COLO668 (cell line): ENCODE measurements around the gene TMEM236.

Source experiments
- DNase-seq: peaks from one replicate; lab custom pipeline; 2025; ENCODE audit not compliant: unreplicated experiment; lab: John Stamatoyannopoulos, UW

Gene TMEM236

DNA sequence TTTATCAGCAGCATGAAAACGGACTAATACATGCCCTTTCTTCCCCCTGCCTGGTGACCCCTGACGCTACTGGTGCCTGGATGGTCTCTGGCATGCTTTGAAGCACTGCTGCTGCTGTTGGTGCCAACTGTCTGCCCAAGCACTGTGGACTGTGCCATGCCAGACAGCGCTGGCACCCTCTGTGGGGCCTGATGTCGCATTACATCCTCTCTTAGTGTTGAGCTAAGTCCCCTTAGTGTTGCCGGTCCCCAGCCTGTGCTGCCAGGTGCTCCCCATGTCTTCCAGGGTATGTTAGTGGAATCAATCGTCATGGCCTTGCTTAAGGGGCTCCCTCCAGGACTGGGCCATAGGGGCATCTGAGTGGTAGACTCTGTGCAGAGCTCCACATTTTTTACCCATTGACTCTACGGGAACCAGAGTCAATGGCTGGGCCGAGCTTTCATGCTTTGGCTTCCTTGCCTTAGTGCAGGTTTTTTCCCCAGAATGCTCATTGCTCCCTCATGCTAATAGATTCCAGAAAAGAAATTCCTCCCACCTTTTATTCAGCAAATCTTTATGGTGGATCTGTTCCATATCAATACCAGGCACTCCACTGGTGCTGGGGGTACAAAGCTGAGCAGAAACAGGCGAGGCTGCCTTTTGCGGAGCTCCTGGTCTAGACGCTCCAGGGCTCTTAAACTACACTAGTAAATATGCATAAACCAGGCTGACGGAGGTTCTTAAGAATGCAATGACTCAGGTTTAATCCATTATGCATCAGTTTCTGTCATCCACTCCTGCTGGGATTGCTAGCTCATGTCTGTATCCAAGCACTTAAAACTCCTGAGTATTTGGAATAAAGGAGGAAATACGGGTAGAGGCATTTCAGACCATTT, 35.3 kb downstream of the TMEM236 start:
- DNase-seq: no peak

DNA sequence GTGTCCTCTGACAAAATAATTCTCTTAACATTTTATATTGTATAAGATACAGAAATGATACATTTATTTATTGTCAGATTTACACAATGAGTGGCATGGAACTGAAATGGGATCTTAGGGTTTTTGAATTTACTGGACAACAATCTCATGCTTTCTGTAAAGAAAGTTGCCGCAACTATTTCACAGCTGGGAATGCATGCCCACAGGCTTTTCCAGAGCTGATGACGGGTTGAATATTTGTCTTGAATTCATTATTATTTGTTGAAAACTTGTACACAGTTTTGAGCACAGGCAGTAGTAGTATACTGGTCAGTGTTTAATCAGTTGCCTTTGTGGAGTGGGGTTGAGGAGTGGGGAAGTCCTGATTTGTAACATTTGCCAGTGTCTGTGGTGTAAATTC, 36.6 kb downstream of the TMEM236 start:
- no peak for DNase-seq

DNA sequence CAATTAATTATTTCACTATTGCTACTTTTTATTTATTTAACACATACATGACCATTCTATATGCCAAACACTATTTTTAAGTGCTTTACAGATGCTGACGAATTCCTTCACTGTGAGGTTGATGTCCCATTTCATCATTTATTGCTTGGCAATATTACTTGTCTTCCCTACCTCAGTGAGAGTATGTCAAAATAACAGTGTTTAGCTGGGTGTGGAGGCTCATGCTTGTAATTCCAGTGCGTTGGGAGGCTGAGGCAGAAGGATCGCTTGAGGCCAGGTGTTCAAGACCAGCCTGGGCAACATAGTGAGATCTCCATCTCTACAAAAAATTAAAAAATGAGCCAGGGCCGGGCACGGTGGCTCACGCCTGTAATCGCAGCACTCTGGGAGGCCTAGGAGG, 37.4 kb downstream of the TMEM236 start:
- DNase-seq: no peak

DNA sequence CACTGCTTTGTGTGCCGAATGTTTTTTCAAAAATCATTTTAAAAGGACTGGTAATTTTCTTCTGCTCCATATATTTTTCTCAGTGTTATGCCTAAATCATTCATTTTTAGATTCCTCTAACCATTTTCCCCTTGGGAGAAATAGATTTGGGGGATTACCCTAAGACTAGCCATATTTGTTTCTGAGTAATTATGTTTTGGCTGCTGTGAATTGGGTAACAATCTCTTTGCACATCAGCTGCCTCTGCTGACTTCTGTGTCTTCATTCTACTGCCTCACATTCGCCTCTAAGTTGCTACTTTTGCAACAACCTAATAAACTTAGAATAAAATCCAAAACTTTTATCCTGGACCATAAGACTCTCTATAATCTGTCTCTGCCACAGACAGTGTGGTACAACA, 38.6 kb downstream of the TMEM236 start:
- DNase-seq: no peak

DNA sequence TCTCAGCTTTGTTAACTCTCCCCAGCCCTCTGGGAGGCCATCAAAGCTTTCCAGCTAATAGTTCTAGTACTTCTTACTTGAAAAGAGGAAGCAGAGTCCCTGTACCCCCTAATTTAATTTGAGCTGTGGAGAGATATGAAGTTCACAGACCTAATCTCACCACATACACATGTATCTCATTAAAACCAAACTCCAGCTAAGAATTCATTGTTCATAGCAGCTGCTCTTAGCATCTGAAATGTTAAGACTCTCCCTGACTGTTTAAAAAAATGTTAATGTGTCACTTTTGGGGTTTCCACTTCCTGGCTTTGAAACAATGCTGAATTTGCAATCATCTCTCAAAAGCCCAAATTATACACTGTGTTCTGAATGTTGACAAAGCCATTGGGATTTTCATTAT, 41.0 kb downstream of the TMEM236 start:
- DNase-seq: no peak

DNA sequence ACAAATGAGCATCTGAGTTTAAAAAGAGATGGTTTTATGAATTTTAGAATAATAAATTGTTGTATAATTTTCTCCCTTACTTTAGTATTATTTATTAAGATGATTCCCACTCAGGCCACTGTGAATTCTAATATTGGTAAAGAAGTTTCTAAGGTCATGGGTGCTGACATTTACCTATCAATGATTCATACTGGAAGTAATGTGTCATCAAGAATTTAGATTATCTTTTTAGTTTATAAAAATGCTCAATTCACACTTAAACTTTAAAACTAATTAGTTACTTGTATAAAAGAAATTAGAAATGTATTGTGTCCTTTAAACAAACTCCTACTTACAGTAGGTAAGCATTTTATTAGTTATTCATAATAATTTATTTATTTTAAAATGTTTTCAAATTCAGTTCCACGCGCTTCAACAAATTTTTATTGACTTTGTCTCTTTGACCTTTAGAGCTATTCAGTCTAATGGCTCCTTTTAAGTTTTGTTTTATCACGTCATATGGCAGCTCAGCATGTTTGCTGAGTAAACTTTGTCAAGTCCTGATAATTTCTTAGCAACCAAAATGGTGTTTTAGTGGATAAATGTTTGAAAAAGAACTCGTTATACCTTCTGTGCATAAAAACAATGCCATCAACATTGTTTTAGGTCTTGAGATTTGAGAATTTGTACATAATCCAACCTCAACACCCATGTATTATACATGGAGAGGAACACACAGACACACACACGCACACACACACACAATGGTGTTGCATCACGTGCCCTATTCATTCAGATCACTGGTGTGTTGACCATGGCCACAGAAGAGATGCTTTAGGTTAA, 42.0 kb downstream of the TMEM236 start:
- DNase-seq: no peak

DNA sequence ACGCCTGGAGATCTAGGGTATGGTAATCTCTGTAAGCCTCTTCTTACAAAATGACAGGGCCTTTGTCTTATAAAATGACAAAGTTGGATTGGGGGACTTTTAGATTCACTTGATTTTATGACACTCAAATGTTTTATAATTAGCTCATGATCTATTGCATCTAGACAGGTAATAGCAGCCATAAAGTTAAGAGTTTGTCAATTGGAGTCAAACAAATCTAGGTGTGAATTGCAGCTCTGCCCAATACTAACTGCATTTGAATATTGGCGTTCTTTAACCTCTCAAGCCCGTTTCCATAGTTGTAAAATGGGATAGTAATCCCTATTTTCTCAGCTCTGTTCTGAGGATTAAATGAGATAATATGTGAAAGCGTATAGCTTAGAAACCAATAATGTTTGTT, 43.1 kb downstream of the TMEM236 start:
- no peak for DNase-seq

DNA sequence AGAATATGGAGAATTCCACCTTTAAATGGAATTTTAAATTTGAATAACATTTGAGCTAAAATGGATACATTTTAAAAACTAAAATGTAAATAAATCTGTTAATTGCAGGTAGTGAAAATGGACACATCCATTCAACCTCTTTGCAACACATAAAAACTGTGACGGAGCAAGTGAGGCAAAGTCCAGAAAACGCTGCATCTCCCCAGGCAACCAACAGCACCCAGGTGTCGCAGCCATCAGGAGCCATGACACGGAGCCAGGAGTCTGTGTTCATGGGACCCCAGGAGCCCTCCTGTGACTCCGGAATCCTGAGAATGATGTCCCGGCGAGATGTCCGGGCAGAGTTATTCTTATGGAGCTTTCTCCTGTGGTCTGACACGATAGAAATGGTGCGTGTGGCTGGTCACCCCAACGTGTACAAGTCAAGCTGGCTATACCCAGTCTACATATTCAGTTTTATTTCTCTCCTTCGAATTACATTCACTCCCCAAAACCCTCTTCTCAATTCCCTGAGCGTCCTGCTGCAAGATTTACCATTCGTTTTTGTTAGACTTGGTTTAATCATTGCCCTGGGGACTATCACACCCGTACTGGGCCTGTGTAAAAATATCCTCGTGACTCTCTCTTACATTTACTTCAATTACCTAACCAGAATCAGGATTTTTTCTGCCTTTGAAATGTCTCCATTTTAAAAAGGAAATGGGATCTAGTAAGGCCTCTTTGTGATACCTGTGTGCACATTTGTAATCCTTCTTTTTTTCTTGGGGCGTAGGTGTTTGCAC, 44.0 kb downstream of the TMEM236 start:
- DNase-seq: no peak

DNA sequence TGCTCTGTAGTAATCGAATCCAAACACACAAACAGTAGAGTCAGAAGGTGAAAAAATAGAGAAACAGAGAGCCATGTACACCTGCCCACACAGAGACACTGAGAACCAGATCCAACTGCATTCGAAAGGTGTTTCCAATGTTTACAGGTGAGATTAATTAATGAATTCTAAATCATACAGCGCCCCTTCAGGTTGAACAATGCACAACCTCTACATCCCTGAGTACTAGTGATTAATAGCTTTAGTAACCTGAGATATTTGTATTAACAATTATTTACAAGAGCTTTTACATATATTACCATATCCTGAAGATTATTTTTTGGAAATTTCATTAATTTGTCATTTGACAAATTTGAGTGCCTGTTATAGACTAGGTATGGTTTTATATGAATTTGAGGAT, 49.5 kb downstream of the TMEM236 start:
- no peak for DNase-seq

DNA sequence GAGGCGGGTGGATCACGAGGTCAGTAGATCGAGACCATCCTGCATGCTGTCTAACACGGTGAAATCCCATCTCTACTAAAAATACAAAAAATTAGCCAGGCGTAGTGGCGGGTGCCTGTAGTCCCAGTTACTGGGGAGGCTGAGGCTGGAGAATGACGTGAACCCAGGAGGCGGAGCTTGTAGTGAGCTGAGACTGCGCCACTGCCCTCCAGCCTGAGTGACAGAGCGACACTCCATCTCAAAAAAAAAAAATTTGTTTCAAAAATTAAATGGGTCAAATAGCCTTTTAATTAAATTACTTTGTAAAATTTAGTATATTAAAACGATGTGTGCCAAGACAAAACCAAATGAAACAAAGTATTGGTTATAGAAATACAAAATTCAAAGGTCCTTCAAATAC, 50.3 kb downstream of the TMEM236 start:
- DNase-seq: no peak

DNA sequence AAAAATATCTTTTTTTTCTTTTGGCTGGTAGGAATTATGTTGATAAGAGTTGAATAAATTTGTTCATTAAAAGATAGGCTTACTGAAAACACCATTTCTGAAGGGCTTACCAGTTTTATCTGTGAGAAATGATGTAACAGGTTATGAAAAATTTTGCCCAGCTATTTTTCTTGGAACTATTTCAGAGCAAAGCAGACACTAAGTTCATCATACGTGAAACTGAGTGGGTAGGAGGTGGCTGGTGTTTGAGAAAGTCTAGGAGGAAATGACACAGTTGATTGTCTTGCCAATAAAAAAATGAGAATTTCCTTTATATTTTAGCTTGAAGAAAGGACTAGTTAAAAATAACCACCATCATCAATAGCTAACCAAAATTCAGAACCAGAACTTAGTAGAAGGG, 51.0 kb downstream of the TMEM236 start:
- DNase-seq: no peak

DNA sequence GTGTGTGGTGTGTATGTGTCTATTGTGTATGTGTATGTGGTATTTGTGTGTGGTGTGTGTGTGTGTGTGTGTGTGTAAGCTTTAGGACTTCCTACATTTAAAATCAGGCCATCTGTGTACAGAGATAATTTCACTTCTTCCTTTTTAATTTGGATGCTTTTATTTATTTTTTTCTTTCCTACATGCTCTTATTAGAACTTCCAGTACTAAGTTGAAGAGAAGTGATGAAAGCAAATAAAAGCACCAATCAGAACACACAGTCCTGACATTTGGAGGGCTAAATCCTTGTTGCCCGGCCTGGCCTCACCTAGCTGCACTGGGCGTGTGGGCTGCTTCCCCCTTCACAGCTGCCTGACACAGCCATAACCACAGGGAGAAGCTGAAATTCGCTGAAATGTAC, 53.3 kb downstream of the TMEM236 start:
- no peak for DNase-seq

DNA sequence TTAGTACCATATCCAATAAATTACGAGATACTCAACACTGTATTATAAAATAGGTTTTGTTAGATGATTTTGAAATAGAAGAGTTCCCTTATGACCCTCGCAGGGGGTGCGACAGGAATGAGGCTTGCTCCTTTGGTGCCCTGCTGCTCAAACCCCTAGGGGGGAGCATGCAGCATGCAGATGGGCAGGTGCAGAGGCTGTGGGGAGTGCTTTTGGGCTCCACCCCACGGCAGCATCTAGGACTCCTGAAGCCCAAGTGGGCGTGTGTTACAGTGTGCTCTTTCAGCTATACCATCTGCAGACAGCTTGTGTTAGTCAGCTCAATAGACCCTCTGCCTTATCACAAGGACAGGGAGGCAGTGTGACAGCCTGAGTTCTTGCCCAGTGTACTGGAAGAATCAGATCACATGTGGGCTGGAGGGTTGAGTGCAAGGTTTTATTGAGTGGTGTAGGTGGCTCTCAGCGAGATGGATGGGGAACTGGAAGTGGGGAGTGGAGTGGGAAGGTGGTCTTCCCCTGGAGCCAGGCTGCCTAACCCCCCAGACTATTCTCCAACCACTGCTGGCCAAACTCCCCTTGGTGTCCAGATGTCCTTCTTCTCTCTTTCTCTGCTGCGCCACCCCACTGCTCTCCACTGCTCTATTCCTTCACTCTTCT, 54.0 kb downstream of the TMEM236 start:
- peak; percentile 0 for DNase-seq

DNA sequence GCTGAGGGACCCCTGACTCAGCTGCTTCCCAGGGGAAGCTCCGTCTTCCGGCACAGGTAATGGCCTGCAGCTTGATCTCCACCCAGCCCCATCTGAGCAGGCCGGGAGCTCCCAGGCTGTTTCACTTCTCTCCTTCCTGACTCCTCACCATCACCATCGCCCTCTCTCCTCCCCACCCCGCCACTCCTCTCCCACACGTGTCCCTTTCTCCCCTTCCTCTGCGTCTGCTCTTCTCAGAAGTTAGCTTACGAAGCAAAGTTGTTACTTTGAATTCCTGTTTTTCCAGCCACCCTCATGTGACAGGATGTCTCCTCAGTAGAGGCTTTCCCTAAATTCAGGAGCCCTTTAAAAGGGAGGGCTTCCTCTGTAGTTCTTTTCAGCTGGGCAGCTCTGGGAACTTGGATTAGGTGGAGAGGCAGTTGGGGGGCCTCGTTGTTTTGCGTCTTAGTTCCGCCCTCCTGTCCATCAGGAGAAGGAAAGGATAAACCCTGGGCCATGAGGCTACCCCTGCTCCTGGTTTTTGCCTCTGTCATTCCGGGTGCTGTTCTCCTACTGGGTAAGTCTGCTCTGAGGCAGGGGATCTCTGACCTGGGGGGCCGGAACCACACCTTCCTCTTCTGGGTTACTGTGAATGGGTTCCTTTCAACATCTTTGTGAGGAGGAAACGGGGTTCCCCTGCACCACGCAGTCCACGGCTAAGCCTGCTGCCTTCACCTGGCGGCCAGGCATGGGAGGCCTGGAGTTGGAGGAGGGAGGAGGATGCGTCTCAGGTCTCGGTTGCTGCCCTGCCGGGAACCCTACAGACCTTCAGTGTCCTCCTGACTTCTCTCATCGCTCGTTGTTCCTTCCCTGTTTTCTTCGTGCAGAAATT, 57.2 kb downstream of the TMEM236 start, which contains the start of gene MRC1:
Gene MRC1 (plus strand): TSS at position 378 of the 871 bp plus-strand sequence. CDS start 118 bp downstream, at position 496.
- no peak for DNase-seq

DNA sequence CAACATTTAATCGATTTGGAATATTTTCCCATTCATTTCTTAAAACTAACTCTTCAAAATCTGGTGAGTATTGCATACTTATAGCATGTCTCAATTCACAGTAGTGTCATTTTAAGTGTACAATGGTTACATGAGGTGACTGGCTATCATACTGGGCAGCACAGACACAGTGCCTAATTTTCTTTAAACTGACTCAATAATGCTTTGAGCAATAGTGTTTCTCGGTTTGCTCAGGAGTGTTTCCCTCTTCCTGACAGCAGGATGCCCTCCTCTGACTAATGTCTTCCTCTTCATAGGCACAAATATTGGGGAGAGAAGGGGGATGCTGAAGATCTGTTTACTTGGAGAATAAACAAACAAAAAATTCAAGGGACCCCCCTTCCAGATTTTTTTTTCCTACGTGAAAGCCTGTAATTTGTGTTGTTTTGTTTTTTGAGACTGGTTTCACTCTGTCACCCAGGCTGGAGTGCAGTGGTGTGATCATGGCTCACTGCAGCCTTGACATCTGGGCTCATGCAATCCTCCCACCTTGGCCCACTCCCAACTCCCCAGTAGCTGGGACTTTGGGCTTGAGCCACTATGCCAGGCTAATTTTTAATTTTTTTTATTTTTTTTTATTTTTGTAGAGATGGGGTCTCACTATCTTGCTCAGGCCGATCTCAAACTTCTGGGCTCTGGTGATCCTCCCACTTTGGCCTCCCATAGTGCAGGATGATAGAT, 59.3 kb downstream of the TMEM236 start:
- DNase-seq: no peak

DNA sequence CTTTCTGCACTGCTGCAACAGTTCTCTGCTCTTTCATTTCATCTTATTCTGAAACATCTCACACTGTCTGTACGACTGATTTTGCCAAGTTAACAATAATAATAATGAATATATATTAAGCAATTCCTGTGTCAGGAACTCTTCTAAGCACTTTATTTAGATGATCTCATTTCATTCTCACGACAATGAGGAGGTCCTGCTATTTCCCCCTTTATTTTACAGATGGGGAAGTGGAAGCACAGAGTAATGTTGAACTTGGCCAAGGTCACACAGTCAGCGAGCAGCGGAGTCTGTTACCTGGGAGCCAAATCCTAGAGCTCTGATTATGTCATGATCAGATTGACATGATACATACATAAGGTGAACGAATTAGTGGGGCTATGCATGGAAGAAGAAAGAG, 63.0 kb downstream of the TMEM236 start:
- no peak for DNase-seq

DNA sequence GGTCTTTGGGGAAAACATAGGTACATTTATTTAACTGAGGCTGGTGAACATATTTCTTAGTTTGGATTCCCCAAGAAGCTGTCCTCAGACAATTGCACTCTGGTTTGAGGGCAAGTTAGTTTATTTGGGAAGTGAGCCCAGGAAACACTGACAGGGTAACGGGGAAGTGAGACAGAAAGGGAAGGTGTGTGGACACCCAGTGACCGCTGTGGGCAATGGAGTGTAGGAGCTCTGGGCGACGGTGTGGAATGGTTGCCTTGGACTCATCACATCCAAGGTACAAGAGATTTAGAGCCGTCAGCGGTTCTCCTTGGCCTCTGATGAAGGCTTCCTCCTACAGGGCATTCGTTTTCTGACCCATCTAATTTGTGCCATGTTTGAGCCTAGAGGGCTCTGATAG, 64.2 kb downstream of the TMEM236 start:
- no peak for DNase-seq

DNA sequence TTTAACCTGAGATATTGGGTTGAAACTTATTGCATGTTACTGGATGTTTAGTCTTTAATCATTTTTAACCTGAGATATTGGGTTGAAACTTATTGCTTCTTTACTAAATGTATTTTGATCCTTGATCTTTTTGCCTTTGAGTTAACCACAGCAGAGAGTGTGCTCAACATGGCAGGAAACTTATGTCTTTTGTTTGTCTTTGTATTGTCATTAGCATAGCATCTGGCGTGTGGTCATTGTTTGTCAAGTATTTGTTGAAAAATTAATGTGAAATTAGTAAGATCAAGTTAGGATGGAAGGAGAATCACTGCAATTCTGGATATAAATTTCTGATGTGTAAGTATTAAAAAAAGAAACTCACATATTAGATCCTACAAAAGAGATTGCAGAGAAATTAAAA, 65.3 kb downstream of the TMEM236 start:
- DNase-seq: no peak

DNA sequence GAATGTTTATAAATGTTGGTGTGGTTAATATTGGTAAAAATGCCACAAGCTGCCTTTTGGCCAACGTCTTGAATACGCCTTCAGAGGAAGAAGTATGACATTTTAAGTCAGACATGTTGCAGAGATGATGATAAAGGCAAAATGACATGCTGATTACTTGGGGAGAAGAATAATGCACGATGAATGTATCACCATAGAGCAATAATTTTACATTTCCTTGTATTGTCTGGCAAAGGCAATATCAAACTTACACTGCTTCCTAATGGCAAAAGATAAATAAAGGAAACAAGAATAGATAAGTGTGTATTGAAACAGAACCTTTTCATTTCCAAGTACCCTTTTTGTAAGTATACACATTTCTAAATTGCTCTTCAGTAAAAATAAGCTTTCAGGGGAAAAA, 65.8 kb downstream of the TMEM236 start:
- DNase-seq: no peak
